HEK293 (cell line): Measurements from ENCODE around the gene PTGDR2.

Source experiments
- CTCF ChIA-PET: fragments of 350-600 bp; formaldehyde crosslinking; extraction: SDS; loops from one replicate; lab custom pipeline; 2021; ENCODE audit warnings: antibody characterized with exemption; lab: Yijun Ruan, JAX
- POLR2A ChIA-PET: fragments of 300-600 bp; formaldehyde crosslinking; extraction: SDS; loops from one replicate; lab custom pipeline; 2020; ENCODE audit warnings: antibody characterized with exemption, inconsistent platforms; lab: Yijun Ruan, JAX
- H3K27ac ChIP-seq: fragments of 200-500 bp; sonication (Bioruptor generic); 2 replicates; pipeline ENCODE4 v1.5.1; 2014; ENCODE audit warnings: low read depth, low read length, control low read depth, inconsistent platforms; ENCODE audit errors: extremely low read depth
- H3K36me3 ChIP-seq, 2 experiments: fragments of 200-500 bp in 1 of 2; sonication (Bioruptor generic) in 1 of 2; 1 replicate in 1 of 2; 2 replicates in 1 of 2; pipeline ENCODE4 v1.5.1; 2014 to 2017; ENCODE audit warnings: inconsistent platforms in 2 of 2, low read length in 2 of 2; ENCODE audit not compliant: control insufficient read depth in 2 of 2, insufficient read depth in 1 of 2
- H3K4me1 ChIP-seq: fragments of 200-500 bp; sonication (Bioruptor generic); 2 replicates; pipeline ENCODE4 v1.5.1; 2014; ENCODE audit warnings: mild to moderate bottlenecking, low read length, inconsistent platforms; ENCODE audit not compliant: control insufficient read depth, insufficient read depth
- H3K4me3 ChIP-seq: 2 replicates; pipeline ENCODE4 v1.5.1; 2011; ENCODE audit warnings: low read depth, mild to moderate bottlenecking, control low read depth, low read length, moderate library complexity
- H3K9me3 ChIP-seq: fragments of 200-500 bp; sonication (Bioruptor generic); 2 replicates; pipeline ENCODE4 v1.5.1; 2014; ENCODE audit warnings: low read depth, low read length, inconsistent platforms; ENCODE audit not compliant: control insufficient read depth, insufficient read depth
- BCL11A ChIP-seq: fragments of 450-650 bp; formaldehyde crosslinking; IDR thresholded peaks from 2 replicates; pipeline ENCODE4 v1.5.1; 2016; ENCODE audit warnings: low read depth, missing biosample characterization, missing genetic modification characterization
- GLIS2 ChIP-seq: fragments of 450-650 bp; formaldehyde crosslinking; IDR thresholded peaks from 2 replicates; pipeline ENCODE4 v1.5.1; 2016; ENCODE audit warnings: missing biosample characterization, missing genetic modification characterization
- IKZF3 ChIP-seq: fragments of 450-650 bp; IDR thresholded peaks from 2 replicates; pipeline ENCODE4 v1.5.0; 2018; ENCODE audit warnings: missing biosample characterization, mild to moderate bottlenecking, missing genetic modification characterization, moderate library complexity
- MZF1 ChIP-seq: fragments of 450-650 bp; formaldehyde crosslinking; IDR thresholded peaks from 2 replicates; pipeline ENCODE4 v1.5.1; 2017; ENCODE audit warnings: missing biosample characterization, missing genetic modification characterization, borderline replicate concordance
- SETDB1 ChIP-seq: IDR thresholded peaks from one replicate; pipeline ENCODE4 v1.6.1; 2017; ENCODE audit warnings: mild to moderate bottlenecking, low read length, moderate library complexity, mixed read lengths; ENCODE audit not compliant: insufficient read length
- ZFP41 ChIP-seq: fragments of 450-650 bp; formaldehyde crosslinking; IDR thresholded peaks from 2 replicates; pipeline ENCODE4 v1.5.1; 2016; ENCODE audit warnings: missing biosample characterization, missing genetic modification characterization, borderline replicate concordance
- ZIC2 ChIP-seq: fragments of 450-650 bp; formaldehyde crosslinking; IDR thresholded peaks from 2 replicates; pipeline ENCODE4 v1.5.1; 2016; ENCODE audit warnings: missing biosample characterization, missing genetic modification characterization
- ZNF184 ChIP-seq: fragments of 450-650 bp; IDR thresholded peaks from 2 replicates; pipeline ENCODE4 v1.5.1; 2018; ENCODE audit warnings: missing biosample characterization, mild to moderate bottlenecking, missing genetic modification characterization
- ZNF292 ChIP-seq: fragments of 450-650 bp; formaldehyde crosslinking; IDR thresholded peaks from 2 replicates; pipeline ENCODE4 v1.5.1; 2016; ENCODE audit warnings: low read depth, missing biosample characterization, missing genetic modification characterization, borderline replicate concordance
- ZNF366 ChIP-seq: fragments of 450-650 bp; formaldehyde crosslinking; conservative IDR thresholded peaks from 2 replicates; pipeline ENCODE4 v1.5.1; 2016; ENCODE audit warnings: missing biosample characterization, missing genetic modification characterization
- ZNF416 ChIP-seq: fragments of 450-650 bp; formaldehyde crosslinking; IDR thresholded peaks from 2 replicates; pipeline ENCODE4 v1.5.1; 2016; ENCODE audit warnings: missing biosample characterization, missing genetic modification characterization
- ZNF501 ChIP-seq: fragments of 450-650 bp; formaldehyde crosslinking; IDR thresholded peaks from 2 replicates; pipeline ENCODE4 v1.5.1; 2016; ENCODE audit warnings: missing biosample characterization, missing genetic modification characterization
- ZNF660 ChIP-seq: fragments of 450-650 bp; IDR thresholded peaks from 2 replicates; pipeline ENCODE4 v1.5.1; 2018; ENCODE audit warnings: missing biosample characterization, mild to moderate bottlenecking, missing genetic modification characterization
- ZNF776 ChIP-seq: fragments of 450-650 bp; formaldehyde crosslinking; IDR thresholded peaks from 2 replicates; pipeline ENCODE4 v1.5.0; 2017; ENCODE audit warnings: missing biosample characterization, missing genetic modification characterization, borderline replicate concordance
- ZNF792 ChIP-seq: fragments of 450-650 bp; formaldehyde crosslinking; IDR thresholded peaks from 2 replicates; pipeline ENCODE4 v1.5.1; 2016; ENCODE audit warnings: missing biosample characterization, missing genetic modification characterization
- ZNF830 ChIP-seq: fragments of 450-650 bp; IDR thresholded peaks from 2 replicates; pipeline ENCODE4 v1.5.0; 2018; ENCODE audit warnings: missing biosample characterization, missing genetic modification characterization, low read depth, mild to moderate bottlenecking, moderate library complexity
- ZXDB ChIP-seq: fragments of 450-650 bp; formaldehyde crosslinking; IDR thresholded peaks from 2 replicates; pipeline ENCODE4 v1.5.1; 2016; ENCODE audit warnings: missing biosample characterization, missing genetic modification characterization
- TF ChIP-seq, protein P1 (sequence below): fragments of 450-650 bp; formaldehyde crosslinking; IDR thresholded peaks from 2 replicates; pipeline ENCODE4 v1.5.1; 2016; ENCODE audit warnings: missing biosample characterization, missing genetic modification characterization, borderline replicate concordance
- TF ChIP-seq, protein P2 (sequence below): fragments of 450-650 bp; formaldehyde crosslinking; IDR thresholded peaks from 2 replicates; pipeline ENCODE4 v1.5.1; 2016; ENCODE audit warnings: missing biosample characterization, missing genetic modification characterization
- TF ChIP-seq, protein P3 (sequence below): fragments of 450-650 bp; formaldehyde crosslinking; IDR thresholded peaks from 2 replicates; pipeline ENCODE4 v1.5.1; 2017; ENCODE audit warnings: missing biosample characterization, missing genetic modification characterization

PTGDR2 gene

DNA sequence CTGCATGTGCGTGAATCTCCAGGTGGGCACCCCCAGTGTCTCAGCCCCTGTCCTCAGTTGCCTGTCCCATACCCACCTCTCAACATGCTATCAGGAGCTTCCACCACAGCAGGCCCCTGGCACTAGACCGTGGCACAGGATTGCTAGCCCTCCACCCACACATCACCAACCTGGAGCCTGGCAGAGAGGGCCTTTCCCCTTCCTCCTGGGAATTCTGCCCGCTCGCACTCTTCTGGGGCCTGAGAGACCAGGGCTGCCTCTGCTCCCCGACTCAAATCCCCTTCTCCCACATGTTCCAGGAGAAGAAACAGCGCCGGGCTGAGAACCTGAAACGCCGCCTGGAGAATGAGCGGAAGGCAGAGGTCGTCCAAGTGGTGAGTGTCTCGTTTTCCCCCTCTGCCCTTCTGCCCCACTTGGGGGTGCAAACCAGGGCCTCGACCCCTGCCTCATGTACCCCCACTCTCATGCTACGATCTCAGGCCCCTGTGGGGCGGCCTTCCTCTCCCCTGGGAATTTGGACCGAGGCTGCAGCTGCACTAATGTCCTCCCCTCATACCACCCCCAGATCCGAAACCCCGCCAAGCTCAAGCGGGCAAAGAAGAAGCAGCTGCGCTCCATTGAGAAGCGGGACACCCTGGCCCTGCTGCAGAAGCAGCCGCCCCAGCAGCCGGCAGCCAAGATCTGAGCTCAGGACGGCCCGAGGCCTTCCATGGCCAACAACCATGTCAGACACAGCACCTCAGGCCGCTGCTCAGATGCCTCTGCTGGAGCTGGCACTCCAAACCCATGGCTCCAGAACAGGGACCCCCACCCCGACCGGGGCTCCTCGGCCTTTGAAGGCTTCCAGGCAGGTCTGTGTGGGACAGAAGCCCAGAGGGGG, 5.9 kb downstream of the PTGDR2 start:
- CTCF ChIA-PET: interaction anchor here (1.2 kb wide), 2 partner anchors 19 to 50 kb away, joined by 3 to 4 read pairs; no protein-coding TSS in a partner anchor
- H3K36me3 ChIP-seq: peaks cover 0 to 62% of the 10 kb centered on the region in 2 experiments; a peak in 1 of 3 replicates
- TF ChIP-seq GLIS2 (tag by site-specific recombination): no peak
- TF ChIP-seq, protein P1, sequence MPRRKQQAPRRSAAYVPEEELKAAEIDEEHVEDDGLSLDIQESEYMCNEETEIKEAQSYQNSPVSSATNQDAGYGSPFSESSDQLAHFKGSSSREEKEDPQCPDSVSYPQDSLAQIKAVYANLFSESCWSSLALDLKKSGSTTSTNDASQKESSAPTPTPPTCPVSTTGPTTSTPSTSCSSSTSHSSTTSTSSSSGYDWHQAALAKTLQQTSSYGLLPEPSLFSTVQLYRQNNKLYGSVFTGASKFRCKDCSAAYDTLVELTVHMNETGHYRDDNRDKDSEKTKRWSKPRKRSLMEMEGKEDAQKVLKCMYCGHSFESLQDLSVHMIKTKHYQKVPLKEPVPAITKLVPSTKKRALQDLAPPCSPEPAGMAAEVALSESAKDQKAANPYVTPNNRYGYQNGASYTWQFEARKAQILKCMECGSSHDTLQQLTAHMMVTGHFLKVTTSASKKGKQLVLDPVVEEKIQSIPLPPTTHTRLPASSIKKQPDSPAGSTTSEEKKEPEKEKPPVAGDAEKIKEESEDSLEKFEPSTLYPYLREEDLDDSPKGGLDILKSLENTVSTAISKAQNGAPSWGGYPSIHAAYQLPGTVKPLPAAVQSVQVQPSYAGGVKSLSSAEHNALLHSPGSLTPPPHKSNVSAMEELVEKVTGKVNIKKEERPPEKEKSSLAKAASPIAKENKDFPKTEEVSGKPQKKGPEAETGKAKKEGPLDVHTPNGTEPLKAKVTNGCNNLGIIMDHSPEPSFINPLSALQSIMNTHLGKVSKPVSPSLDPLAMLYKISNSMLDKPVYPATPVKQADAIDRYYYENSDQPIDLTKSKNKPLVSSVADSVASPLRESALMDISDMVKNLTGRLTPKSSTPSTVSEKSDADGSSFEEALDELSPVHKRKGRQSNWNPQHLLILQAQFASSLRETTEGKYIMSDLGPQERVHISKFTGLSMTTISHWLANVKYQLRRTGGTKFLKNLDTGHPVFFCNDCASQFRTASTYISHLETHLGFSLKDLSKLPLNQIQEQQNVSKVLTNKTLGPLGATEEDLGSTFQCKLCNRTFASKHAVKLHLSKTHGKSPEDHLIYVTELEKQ (tag by site-specific recombination): no peak
- no peak overlapping the region for H3K4me3 ChIP-seq
- no peak overlapping the region for H3K27ac ChIP-seq
- no peaks in the 10 kb centered on the region for H3K9me3 ChIP-seq
- POLR2A ChIA-PET: no interaction called here
- H3K4me1 ChIP-seq: no peaks in the 10 kb centered on the region

DNA sequence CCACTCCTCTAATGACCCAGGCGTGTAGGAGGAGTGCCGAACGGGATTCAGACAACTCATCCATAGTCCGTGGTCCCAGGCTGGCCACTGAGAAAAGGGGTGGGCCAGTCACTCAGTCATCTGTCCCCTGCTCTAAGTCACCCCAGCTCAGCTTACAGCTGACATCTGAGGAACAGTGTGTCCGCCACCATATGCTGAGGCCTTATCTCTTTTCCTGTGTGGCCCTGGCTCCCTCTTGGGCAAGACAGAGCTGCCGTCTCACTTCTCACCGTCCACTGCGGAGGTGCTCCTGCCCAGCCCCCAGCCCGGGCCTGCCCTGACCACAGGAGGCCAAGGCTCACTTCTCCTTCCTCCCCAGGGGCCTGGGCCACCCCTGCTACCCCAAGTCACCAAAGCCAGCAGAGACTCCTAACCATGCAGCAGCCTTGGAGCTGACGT, 7.0 kb downstream of the PTGDR2 start:
- ChIA-PET POLR2A (no interaction called here), CTCF (no interaction called here)
- H3K27ac ChIP-seq: no peak overlapping the region
- TF ChIP-seq ZNF501 (tag by site-specific recombination): no peak
- no peak for TF ChIP-seq MZF1 (tag by site-specific recombination)
- no peak for TF ChIP-seq ZIC2 (tag by site-specific recombination)
- TF ChIP-seq, protein P2, sequence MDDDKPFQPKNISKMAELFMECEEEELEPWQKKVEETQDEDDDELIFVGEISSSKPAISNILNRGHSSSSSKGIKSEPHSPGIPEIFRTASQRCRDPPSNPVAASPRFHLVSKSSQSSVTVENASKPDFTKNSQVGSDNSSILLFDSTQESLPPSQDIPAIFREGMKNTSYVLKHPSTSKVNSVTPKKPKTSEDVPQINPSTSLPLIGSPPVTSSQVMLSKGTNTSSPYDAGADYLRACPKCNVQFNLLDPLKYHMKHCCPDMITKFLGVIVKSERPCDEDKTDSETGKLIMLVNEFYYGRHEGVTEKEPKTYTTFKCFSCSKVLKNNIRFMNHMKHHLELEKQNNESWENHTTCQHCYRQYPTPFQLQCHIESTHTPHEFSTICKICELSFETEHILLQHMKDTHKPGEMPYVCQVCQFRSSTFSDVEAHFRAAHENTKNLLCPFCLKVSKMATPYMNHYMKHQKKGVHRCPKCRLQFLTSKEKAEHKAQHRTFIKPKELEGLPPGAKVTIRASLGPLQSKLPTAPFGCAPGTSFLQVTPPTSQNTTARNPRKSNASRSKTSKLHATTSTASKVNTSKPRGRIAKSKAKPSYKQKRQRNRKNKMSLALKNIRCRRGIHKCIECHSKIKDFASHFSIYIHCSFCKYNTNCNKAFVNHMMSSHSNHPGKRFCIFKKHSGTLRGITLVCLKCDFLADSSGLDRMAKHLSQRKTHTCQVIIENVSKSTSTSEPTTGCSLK (tag by site-specific recombination): no peak
- TF ChIP-seq BCL11A: no peak
- TF ChIP-seq ZNF292: no peak
- no peak for TF ChIP-seq ZNF660 (tag by site-specific recombination)
- TF ChIP-seq, protein P3, sequence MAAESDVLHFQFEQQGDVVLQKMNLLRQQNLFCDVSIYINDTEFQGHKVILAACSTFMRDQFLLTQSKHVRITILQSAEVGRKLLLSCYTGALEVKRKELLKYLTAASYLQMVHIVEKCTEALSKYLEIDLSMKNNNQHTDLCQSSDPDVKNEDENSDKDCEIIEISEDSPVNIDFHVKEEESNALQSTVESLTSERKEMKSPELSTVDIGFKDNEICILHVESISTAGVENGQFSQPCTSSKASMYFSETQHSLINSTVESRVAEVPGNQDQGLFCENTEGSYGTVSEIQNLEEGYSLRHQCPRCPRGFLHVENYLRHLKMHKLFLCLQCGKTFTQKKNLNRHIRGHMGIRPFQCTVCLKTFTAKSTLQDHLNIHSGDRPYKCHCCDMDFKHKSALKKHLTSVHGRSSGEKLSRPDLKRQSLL: no peak
- TF ChIP-seq SETDB1: no peak
- H3K4me3 ChIP-seq: no peak overlapping the region
- H3K4me1 ChIP-seq: no peaks in the 10 kb centered on the region
- no peaks in the 10 kb centered on the region for H3K9me3 ChIP-seq
- H3K36me3 ChIP-seq: peaks cover 0 to 62% of the 10 kb centered on the region in 2 experiments; a peak in 1 of 3 replicates

DNA sequence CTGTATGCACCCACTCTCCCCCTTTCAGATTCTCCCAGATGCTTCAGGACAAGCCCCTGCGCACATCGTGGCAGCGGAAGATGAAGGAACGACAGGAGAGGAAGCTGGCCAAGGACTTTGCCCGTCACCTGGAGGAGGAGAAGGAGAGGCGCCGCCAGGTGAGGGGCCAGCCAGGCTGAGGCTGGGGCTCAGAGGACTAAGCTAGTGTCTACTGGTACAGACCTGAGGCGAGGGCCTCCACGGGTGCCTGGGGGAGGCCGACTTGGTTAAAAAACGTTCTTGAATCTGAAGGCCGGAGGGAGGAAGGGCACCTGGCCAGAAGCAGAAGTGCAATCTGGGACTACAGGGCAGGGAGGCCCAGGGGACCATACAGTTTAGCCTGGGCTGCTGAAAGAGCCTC, 7.9 kb downstream of the PTGDR2 start:
- TF ChIP-seq ZNF830 (no peak), ZNF776 (tag by site-specific recombination) (no peak), IKZF3 (no peak), ZFP41 (tag by site-specific recombination) (no peak), ZXDB (tag by site-specific recombination) (no peak), ZNF366 (no peak), ZNF416 (no peak), ZNF792 (tag by site-specific recombination) (no peak), ZNF184 (no peak)
- TF ChIP-seq, all 188 proteins: peak for 0
- POLR2A ChIA-PET: no interaction called here
- Histone ChIP-seq H3K4me3 (no peak overlapping the region), H3K27ac (no peak overlapping the region), H3K4me1 (no peaks in the 10 kb centered on the region), H3K9me3 (no peaks in the 10 kb centered on the region), H3K36me3 (peaks cover 0 to 62% of the 10 kb centered on the region in 2 experiments; a peak in 1 of 3 replicates)
- CTCF ChIA-PET: no interaction called here
